ENCODE results near the gene AP5B1.
A peak's percentile ranks its signal among the peaks of the same experiment; 100 is the strongest.

Gene AP5B1

GRCh38 chr11:65822776-65823528 is 42.2 kb upstream of the AP5B1 start:
- TF ChIP-seq CTCF (IDR thresholded peaks at IDR 0.05; ENCODE audit: insufficient read depth, low read length) (no peak), POLR2AphosphoS5 (IDR thresholded peaks at IDR 0.05; ENCODE audit: low read depth) (no peak), REST (IDR thresholded peaks at IDR 0.05; ENCODE audit: insufficient replicate concordance, low read depth) (no peak), SPI1 (IDR thresholded peaks at IDR 0.05; ENCODE audit: borderline replicate concordance, low read depth) (no peak), GABPA (IDR thresholded peaks at IDR 0.05; ENCODE audit: low read depth) (no peak)
- DNase-seq (ENCODE audit: low read depth in 1 of 2, low spot score in 1 of 2), result no peak
- Histone ChIP-seq H3K27ac (replicated peaks) (no peak overlapping the region), H3K4me3 (replicated peaks; ENCODE audit: insufficient read depth, low read length) (no peak overlapping the region), H3K27me3 (ENCODE audit: insufficient read depth, poor library complexity, severe bottlenecking) (no peaks in the 10 kb centered on the region)

GRCh38 chr11:65821107-65821506 is 40.3 kb upstream of the AP5B1 start:
- Histone ChIP-seq H3K27ac (replicated peaks) (no peak overlapping the region), H3K4me3 (replicated peaks; ENCODE audit: insufficient read depth, low read length) (no peak overlapping the region), H3K27me3 (ENCODE audit: insufficient read depth, poor library complexity, severe bottlenecking) (no peaks in the 10 kb centered on the region)
- no peak for TF ChIP-seq SPI1 (IDR thresholded peaks at IDR 0.05; ENCODE audit: borderline replicate concordance, low read depth)
- TF ChIP-seq GABPA (IDR thresholded peaks at IDR 0.05; ENCODE audit: low read depth), result no peak
- no peak for TF ChIP-seq POLR2AphosphoS5 (IDR thresholded peaks at IDR 0.05; ENCODE audit: low read depth)
- TF ChIP-seq REST (IDR thresholded peaks at IDR 0.05; ENCODE audit: insufficient replicate concordance, low read depth), result no peak
- TF ChIP-seq CTCF (IDR thresholded peaks at IDR 0.05; ENCODE audit: insufficient read depth, low read length), result no peak
- DNase-seq (ENCODE audit: low read depth in 1 of 2, low spot score in 1 of 2), result peak in 1 of 2 experiments; percentile 31

GRCh38 chr11:65817835-65818680 is 37.3 kb upstream of the AP5B1 start:
- Histone ChIP-seq H3K4me3 (replicated peaks; ENCODE audit: insufficient read depth, low read length) (peak overlapping the region; percentile 48), H3K27ac (replicated peaks) (peak overlapping the region; percentile 68), H3K27me3 (ENCODE audit: insufficient read depth, poor library complexity, severe bottlenecking) (no peaks in the 10 kb centered on the region)
- TF ChIP-seq POLR2AphosphoS5 (IDR thresholded peaks at IDR 0.05; ENCODE audit: low read depth) (no peak), CTCF (IDR thresholded peaks at IDR 0.05; ENCODE audit: insufficient read depth, low read length) (peak; percentile 90)
- peak; percentile 65 to 90 for DNase-seq (ENCODE audit: low read depth in 1 of 2, low spot score in 1 of 2)
